ENCODE data around the gene IL12A.

The IL12A gene

GRCh38 chr3:159987291-159987711 is 1.3 kb upstream of the IL12A start:
- Histone ChIP-seq H3K9me3 (ENCODE audit: insufficient read depth, low read length) (no peaks in the 10 kb centered on the region), H3F3A (ENCODE audit: insufficient read depth) (no peaks in the 10 kb centered on the region), H3K4me2 (ENCODE audit: low read depth, low read length, poor library complexity, severe bottlenecking) (no peak overlapping the region), H3K79me2 (ENCODE audit: insufficient read depth, low read length) (no peaks in the 10 kb centered on the region), H3K9me2 (replicated peaks; ENCODE audit: insufficient read depth, low read length) (no peaks in the 10 kb centered on the region), H3K36me3 (ENCODE audit: low read length) (no peaks in the 10 kb centered on the region), H4K20me1 (ENCODE audit: low read depth, low read length) (no peaks in the 10 kb centered on the region), H3K9ac (ENCODE audit: low read length) (no peak overlapping the region), H3K27ac (ENCODE audit: low read depth, low read length) (no peak overlapping the region), H2AFZ (ENCODE audit: low read depth, low read length, severe bottlenecking) (no peak overlapping the region), H3K27me3 (ENCODE audit: low read length) (no peaks in the 10 kb centered on the region), H3K4me3 (ENCODE audit: insufficient read depth, low read length, poor library complexity, severe bottlenecking) (no peak overlapping the region)
- no peak for TF ChIP-seq CTCF (IDR thresholded peaks at IDR 0.05; ENCODE audit: insufficient read depth, low read length, poor library complexity, severe bottlenecking)
- TF ChIP-seq EZH2phosphoT487 (conservative IDR thresholded peaks at IDR 0.05; ENCODE audit: low read length), result no peak

- TF ChIP-seq CTCF (IDR thresholded peaks at IDR 0.05; ENCODE audit: insufficient read depth, low read length, poor library complexity, severe bottlenecking), result no peak
- TF ChIP-seq EZH2phosphoT487 (conservative IDR thresholded peaks at IDR 0.05; ENCODE audit: low read length), result no peak
- Histone ChIP-seq H3K9ac (ENCODE audit: low read length) (no peak overlapping the region), H3K36me3 (ENCODE audit: low read length) (no peaks in the 10 kb centered on the region), H3K4me2 (ENCODE audit: low read depth, low read length, poor library complexity, severe bottlenecking) (no peak overlapping the region), H3K27me3 (ENCODE audit: low read length) (no peaks in the 10 kb centered on the region), H4K20me1 (ENCODE audit: low read depth, low read length) (no peaks in the 10 kb centered on the region), H3K9me3 (ENCODE audit: insufficient read depth, low read length) (no peaks in the 10 kb centered on the region), H3F3A (ENCODE audit: insufficient read depth) (no peaks in the 10 kb centered on the region), H3K27ac (ENCODE audit: low read depth, low read length) (no peak overlapping the region), H3K9me2 (replicated peaks; ENCODE audit: insufficient read depth, low read length) (no peaks in the 10 kb centered on the region), H2AFZ (ENCODE audit: low read depth, low read length, severe bottlenecking) (no peak overlapping the region), H3K79me2 (ENCODE audit: insufficient read depth, low read length) (no peaks in the 10 kb centered on the region), H3K4me3 (ENCODE audit: insufficient read depth, low read length, poor library complexity, severe bottlenecking) (no peak overlapping the region)
Observed at GRCh38 chr3:159989973-159990846, 1.6 kb downstream of the IL12A start.

GRCh38 chr3:159991591-159991990 is 3.0 kb downstream of the IL12A start:
- no peak overlapping the region for H3K9ac ChIP-seq (ENCODE audit: low read length)
- TF ChIP-seq CTCF (IDR thresholded peaks at IDR 0.05; ENCODE audit: insufficient read depth, low read length, poor library complexity, severe bottlenecking), result no peak
- TF ChIP-seq EZH2phosphoT487 (conservative IDR thresholded peaks at IDR 0.05; ENCODE audit: low read length), result no peak
- no peaks in the 10 kb centered on the region for H3F3A ChIP-seq (ENCODE audit: insufficient read depth)
- H3K9me2 ChIP-seq (replicated peaks; ENCODE audit: insufficient read depth, low read length), result no peaks in the 10 kb centered on the region
- no peaks in the 10 kb centered on the region for H3K36me3 ChIP-seq (ENCODE audit: low read length)
- H2AFZ ChIP-seq (ENCODE audit: low read depth, low read length, severe bottlenecking), result no peak overlapping the region
- no peaks in the 10 kb centered on the region for H3K9me3 ChIP-seq (ENCODE audit: insufficient read depth, low read length)
- H3K27ac ChIP-seq (ENCODE audit: low read depth, low read length), result no peak overlapping the region
- H4K20me1 ChIP-seq (ENCODE audit: low read depth, low read length), result no peaks in the 10 kb centered on the region
- no peak overlapping the region for H3K4me3 ChIP-seq (ENCODE audit: insufficient read depth, low read length, poor library complexity, severe bottlenecking)
- H3K27me3 ChIP-seq (ENCODE audit: low read length), result no peaks in the 10 kb centered on the region
- no peak overlapping the region for H3K4me2 ChIP-seq (ENCODE audit: low read depth, low read length, poor library complexity, severe bottlenecking)
- H3K79me2 ChIP-seq (ENCODE audit: insufficient read depth, low read length), result no peaks in the 10 kb centered on the region
